Hematopoietic multipotent progenitor cell treated with erythropoietin and hydrocortisone succinate and interleukin-3 and kit ligand, for 17 days (in vitro differentiated cells): ENCODE data around the gene FGF23.

ENCODE experiments used
- DNase-seq: peaks from one replicate; pipeline ENCODE4 v3.0.0-alpha.2; 2015; ENCODE audit warnings: low spot score

Gene FGF23

GRCh38 chr12:4383304-4383865 is 3.9 kb upstream of the FGF23 start:
- no peak for DNase-seq

DNA sequence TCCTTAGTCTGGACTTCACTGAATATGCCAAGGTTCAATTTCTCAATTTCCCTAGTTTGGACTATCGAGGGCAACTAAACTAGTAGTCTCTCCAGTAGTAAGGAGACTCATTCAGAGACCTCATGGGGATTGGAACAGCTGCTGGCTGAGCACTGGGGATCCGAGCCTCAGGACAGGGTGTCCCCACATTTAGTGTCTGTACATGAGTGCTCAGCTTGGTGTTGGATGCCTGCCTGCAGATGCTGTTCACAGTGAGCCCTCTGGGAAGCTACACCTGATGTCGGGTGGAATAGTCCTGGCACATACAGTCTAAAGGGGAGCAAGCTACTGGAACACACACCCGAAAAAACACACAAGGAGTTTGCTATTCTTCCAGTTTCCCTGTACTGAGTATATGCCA is 820 bp upstream of the FGF23 start:
- no peak for DNase-seq

- no peak for DNase-seq
Observed at GRCh38 chr12:4378772-4379171, 740 bp downstream of the FGF23 start.

- no peak for DNase-seq
Observed at GRCh38 chr12:4375449-4375848, 4.1 kb downstream of the FGF23 start.

DNA sequence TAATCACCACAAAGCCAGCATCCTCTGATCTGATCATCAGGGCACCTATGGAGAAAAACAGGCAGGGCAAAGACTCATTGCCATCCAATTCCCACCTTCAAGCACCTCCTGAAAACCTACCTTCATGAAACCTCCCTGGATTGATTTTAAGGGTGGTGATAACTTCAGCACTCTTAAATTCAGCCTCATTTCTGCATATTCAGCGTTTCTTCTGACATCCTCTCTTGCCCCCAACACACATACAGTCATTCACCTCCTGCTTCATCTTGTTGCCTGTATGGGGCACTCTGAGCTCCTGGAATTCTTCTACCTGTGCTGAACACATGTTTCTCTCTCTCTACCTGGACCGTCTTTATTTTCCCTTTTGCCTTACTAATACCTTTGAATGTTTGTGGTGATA is 6.9 kb downstream of the FGF23 start:
- DNase-seq, result no peak

DNA sequence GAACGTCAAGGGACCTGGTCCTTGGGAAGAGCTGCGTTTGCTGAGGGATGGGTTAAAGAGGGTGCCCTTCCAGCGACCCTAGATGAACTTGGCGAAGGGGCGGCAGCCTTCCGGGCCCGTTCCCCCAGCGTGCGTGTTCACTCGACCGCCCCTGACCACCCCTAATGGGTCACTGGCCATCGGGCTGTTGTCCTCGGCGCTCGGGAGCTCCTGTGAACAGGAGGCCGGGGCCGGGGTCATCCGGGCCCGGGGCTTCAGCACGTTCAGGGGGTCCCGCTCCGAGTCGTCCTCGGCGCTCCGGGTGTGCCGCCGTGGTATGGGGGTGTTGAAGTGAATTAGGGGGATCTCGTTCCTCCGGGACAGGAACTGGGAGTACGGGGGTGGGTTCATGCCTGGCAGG is 9.2 kb downstream of the FGF23 start:
- no peak for DNase-seq

- DNase-seq, result no peak
Observed at GRCh38 chr12:4369548-4369947, 10.0 kb downstream of the FGF23 start.

DNA sequence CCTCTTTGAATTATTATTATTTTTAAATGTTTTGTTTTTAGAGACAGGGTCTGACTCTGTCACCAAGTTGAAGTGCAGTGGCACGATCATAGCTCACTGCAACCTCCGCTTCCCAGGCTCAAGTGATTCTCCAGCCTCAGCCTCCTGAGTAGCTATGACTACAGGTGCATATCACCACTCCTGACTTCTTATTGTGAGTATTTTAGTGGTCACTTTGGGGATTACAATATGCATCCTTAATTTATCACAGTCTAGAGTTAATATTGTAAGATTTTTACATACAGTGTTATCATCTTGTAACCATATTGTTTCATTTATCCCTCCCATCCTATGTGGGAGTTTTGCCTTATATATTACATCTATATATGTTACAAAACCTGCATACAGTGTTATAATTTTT is 13.4 kb downstream of the FGF23 start:
- DNase-seq, result no peak

DNA sequence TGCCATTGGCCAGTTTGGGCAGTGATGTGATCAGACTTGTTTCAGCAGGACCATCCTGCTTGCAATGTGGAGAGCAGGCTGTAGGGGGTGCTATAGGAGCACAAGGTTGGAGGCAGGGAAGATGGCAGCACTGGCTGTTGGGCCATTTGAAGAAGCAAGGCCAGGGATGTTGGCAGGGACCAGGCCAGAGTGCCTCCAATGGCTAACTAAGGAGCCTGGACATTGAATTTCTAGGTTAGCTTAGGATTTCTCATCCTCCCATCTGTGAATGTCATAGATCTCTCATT is 23.5 kb downstream of the FGF23 start:
- peak; percentile 10 for DNase-seq

GRCh38 chr12:4355156-4356040 is 24.1 kb downstream of the FGF23 start:
- DNase-seq, result no peak

DNA sequence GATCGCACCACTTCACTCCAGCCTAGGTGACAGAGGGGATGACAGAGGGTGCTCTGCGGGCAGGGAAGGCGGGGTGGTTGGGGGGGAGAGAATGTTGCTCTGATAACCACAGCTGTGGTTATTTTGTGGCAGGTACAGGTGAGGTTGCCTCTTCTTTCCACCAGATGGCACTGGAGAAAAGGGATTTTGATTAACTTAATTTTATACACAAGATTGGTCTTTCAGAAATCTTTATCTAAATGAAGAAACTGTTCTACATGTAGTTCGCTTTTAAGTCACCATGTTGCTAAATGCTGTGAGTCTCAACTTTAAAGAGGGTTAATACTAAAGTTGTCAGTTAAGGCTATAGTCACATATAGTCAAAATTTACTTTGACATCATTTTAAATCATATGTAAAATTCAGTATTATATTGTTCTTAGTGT is 25.7 kb downstream of the FGF23 start:
- DNase-seq, result no peak

DNA sequence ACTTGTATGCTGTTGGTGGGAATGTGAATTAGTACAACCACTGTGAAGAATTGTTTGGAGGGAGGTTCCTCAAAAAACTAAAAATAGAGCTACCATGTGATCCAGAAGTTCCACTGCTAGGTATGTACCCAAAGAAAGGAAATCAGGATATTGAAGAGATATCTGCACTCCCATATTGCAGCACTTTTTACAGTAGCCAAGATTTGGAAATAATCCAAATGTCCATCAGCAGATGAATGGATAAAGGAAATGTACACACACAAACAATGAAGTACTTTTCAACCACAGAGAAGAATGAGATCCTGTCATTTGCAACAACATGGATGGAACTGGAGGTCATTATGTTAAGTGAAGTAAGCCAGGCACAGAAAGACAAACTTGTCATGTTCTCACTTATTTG is 32.6 kb downstream of the FGF23 start:
- no peak for DNase-seq

GRCh38 chr12:4331842-4332241 is 47.7 kb downstream of the FGF23 start:
- DNase-seq, result no peak

DNA sequence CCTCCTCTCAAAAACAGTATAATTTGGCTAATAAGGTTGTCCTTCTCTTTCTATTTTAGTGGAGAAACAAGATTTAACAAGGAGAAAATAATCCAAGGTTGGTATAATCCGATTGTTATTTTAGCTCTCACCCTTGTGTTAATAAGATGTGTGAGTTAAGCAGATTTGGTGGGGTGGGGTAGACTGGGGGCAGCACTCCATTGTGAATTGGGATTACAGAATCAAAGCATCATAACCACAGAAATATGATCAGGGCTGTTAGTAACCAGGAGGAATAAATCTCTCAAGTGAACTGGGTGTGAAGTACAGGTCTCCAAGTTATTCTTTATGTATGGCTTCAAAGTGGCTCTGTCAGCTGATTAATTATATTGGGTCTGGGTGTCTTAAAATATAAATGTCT is 48.3 kb downstream of the FGF23 start:
- DNase-seq, result no peak

DNA sequence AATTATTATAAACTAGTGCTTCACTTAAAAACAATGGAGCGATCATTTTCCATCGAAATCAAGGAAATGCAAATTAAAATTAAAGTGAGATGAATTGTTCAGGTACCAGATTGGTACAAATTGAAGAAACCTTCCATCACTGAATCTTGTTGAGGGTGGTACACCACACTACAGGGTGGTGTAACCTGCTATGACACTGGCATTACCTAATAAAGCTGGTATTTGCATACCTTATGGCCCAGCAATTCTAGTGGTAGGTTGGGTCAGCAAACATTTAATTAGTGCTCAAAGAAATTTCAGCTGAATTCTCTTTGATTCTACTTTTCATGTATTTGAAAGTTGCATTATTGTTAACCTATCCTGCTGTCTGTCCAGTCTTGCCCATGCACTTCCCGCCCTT is 49.3 kb downstream of the FGF23 start:
- DNase-seq, result no peak

DNA sequence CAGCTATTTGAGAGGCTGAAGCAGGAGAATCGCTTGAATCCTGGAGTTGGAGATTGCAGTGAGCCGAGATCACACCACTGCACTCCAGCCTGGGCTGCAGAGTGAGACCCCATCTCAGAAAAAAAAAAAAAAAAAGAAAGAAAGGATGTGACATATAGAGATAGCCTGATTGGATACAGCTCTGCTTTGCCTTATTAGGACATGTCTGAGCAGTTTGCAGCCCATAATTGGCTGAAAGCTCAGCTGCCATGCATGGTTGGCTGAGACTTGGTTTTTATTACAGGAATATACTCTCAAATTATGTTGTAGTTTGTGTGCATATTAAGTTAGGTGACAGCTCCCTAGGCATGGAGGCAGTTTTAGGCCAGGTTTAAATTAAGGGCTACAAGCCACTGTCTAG is 52.2 kb downstream of the FGF23 start:
- DNase-seq, result no peak

GRCh38 chr12:4325966-4326365 is 53.5 kb downstream of the FGF23 start:
- DNase-seq, result no peak

GRCh38 chr12:4324366-4324765 is 55.1 kb downstream of the FGF23 start:
- DNase-seq, result no peak

DNA sequence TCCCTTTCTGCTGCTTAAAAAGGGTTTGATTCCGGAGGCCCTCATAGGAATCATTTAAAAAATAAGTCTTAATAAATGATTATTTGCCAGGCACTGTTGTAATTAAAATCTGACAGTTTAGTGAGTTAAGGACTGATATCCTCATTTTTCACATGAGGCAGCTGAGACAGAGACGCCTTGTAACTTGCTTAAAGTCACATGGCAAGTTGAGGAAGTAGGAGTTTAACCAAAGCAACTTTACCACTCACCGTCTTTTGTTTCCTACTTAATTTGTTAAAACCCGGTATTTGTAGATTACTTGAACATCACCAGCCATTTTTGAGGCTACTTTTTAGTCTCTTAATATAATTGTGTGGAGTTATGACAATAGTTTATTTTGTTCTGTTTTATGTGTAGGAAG is 56.1 kb downstream of the FGF23 start:
- DNase-seq, result no peak

DNA sequence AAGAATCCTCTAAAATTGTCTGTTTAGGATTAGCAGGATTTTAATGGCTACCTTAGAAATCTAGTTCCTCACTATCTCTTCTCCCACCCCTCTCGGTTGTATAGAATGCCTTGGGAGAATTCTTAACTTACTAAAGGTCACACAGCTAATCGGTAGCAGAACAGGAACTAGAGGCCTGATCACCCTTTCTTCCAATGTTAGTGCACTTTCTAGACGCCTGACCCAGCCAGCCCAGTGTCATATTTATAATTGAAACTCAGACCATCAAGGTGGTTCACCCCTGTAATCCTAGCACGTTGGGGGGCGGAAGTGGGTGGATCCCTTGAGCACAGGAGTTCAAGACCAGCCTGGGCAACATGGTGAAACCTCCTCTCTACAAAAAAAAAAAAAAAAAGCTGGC is 56.8 kb downstream of the FGF23 start:
- no peak for DNase-seq

GRCh38 chr12:4320853-4321701 is 58.4 kb downstream of the FGF23 start, which contains the start of gene TIGAR:
TSS of gene TIGAR (plus strand) at chr12:4321213. CDS start at chr12:4321272, 59 bp downstream.
- peak; percentile 23 for DNase-seq

DNA sequence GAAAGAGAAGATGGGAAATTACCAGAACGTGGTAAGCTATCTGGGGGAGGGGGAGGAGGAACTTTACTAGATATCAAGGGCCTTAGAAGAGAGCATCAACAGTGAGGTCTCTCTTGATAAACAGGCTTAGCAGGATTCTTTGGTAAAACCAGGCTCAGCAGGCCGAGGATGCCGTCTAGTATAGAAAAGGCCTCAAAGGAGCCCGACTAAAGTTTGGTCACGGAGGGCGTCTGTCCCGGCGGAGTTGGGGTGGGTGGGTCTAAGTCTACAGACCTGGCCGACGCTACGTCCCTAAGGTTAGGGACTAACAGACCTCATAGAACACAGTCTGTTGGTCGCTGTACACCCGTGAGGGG is 59.0 kb downstream of the FGF23 start:
- no peak for DNase-seq
